ENCODE results near the gene HYI. TPM values are rescaled to one million over a fixed set of nuclear protein-coding genes. Genes with fewer than 3 reads are reported as not detected.
"Not testable (repeated sequence)": the region's sequence is repeated elsewhere in the genome, so short reads cannot be mapped to it uniquely, and the experiment has no call there.

The HYI gene
- total RNA-seq = 72.6 TPM
- long read RNA-seq, transcript HYI-205 (8 exons, 796 nt) = minor isoform, 6 of 58 reads
- long read RNA-seq, transcript HYI-204 (8 exons, 1,066 nt) = major isoform, 19 of 58 reads
- long read RNA-seq, partial matches to known transcripts = 7 of 58 reads
- long read RNA-seq, other reads (novel, unspliced or antisense) = 22 of 58 reads

- DNase-seq = peak; percentile 95
- Histone ChIP-seq H3K36me3 (peaks cover 31% of the 10 kb centered on the region), H3K4me1 (no peaks in the 10 kb centered on the region), H3K27me3 (no peaks in the 10 kb centered on the region), H3K9me3 (no peaks in the 10 kb centered on the region), H3K27ac (peak within 1 kb of the TSS; percentile 89), H3K4me3 (peak within 1 kb of the TSS; percentile 55)
- peak; percentile 86 for ATAC-seq
- no peak for TF ChIP-seq CTCF (IDR thresholded peaks at IDR 0.05)
- intact Hi-C loops (cut with DNase I) = no loop called here
Observed at GRCh38 chr1:43453442-43454269, at the start of gene HYI. TSS of gene HYI (minus strand) at chr1:43453931. CDS start at chr1:43453793, 138 bp downstream.

DNA sequence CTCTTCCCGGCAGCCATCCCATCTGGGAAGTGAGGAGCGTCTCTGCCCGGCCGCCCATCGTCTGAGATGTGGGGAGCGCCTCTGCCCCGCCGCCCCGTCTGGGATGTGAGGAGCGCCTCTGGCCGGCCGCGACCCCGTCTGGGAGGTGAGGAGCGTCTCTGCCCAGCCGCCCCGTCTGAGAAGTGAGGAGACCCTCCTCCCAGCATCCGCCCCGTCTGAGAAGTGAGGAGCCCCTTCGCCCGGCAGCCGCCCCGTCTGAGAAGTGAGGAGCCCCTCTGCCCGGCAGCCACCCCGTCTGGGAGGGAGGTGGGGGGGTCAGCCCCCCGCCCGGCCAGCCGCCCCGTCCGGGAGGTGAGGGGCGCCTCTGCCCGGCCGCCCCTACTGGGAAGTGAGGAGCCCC, 48.1 kb upstream of the HYI start:
- H3K36me3 ChIP-seq; DNase-seq; intact Hi-C loops (cut with DNase I); H3K9me3 ChIP-seq; H3K27me3 ChIP-seq; ATAC-seq; H3K4me3 ChIP-seq; H3K4me1 ChIP-seq; H3K27ac ChIP-seq: not testable (repeated sequence)

- H3K36me3 ChIP-seq = no peaks in the 10 kb centered on the region
- intact Hi-C loops (cut with DNase I) = no loop called here
- no peaks in the 10 kb centered on the region for H3K27me3 ChIP-seq
- no peaks in the 10 kb centered on the region for H3K4me1 ChIP-seq
- DNase-seq (no peak), ATAC-seq (no peak)
- H3K9me3 ChIP-seq = no peaks in the 10 kb centered on the region
- TF ChIP-seq CTCF (IDR thresholded peaks at IDR 0.05) = no peak
- H3K4me3 ChIP-seq = no peak overlapping the region
- H3K27ac ChIP-seq = no peak overlapping the region
Observed at GRCh38 chr1:43499898-43500297, 46.2 kb upstream of the HYI start.

- peak; percentile 94 for ATAC-seq
- H3K4me3 ChIP-seq = no peak overlapping the region
- H3K36me3 ChIP-seq = no peaks in the 10 kb centered on the region
- H3K27ac ChIP-seq = no peak overlapping the region
- peaks cover 8% of the 10 kb centered on the region for H3K4me1 ChIP-seq
- H3K9me3 ChIP-seq = peaks cover 7% of the 10 kb centered on the region
- no peak for TF ChIP-seq CTCF (IDR thresholded peaks at IDR 0.05)
- intact Hi-C loops (cut with DNase I) = no loop called here
- DNase-seq = peak; percentile 84
- no peaks in the 10 kb centered on the region for H3K27me3 ChIP-seq
Observed at GRCh38 chr1:43495204-43495603, 41.5 kb upstream of the HYI start.

GRCh38 chr1:43493661-43494450, 40.1 kb upstream of the HYI start:
- intact Hi-C loops (cut with DNase I) = no loop called here
- no peaks in the 10 kb centered on the region for H3K36me3 ChIP-seq
- H3K4me1 ChIP-seq = peaks cover 8% of the 10 kb centered on the region
- ATAC-seq (peak; percentile 54), DNase-seq (no peak)
- H3K27ac ChIP-seq = peak overlapping the region; percentile 24
- H3K27me3 ChIP-seq = no peaks in the 10 kb centered on the region
- no peak overlapping the region for H3K4me3 ChIP-seq
- peaks cover 7% of the 10 kb centered on the region for H3K9me3 ChIP-seq
- TF ChIP-seq CTCF (IDR thresholded peaks at IDR 0.05) = no peak

DNA sequence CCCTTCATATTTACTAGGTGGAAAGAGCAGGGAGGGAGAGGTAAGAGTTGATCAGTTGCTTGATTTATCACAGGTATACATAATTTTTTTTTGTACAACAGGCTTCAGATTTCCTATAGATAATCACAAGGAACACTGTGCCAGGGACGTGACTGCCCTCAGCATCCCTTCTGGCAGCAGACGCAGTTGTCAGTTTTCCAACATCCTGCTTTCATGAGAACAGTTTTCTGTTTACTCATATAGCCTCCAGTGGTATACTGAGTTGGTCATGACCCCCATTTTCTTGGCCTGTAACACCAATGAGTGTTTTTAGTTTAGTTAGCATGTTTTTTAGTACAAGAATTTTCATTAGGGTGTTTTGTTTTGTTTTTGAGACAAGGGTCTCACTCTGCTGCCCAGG, 39.1 kb upstream of the HYI start:
- H3K27me3 ChIP-seq = no peaks in the 10 kb centered on the region
- no peak overlapping the region for H3K4me3 ChIP-seq
- no peaks in the 10 kb centered on the region for H3K36me3 ChIP-seq
- ATAC-seq (no peak), DNase-seq (no peak)
- H3K27ac ChIP-seq = no peak overlapping the region
- intact Hi-C loops (cut with DNase I) = no loop called here
- H3K9me3 ChIP-seq = peaks cover 7% of the 10 kb centered on the region
- TF ChIP-seq CTCF (IDR thresholded peaks at IDR 0.05) = no peak
- peaks cover 8% of the 10 kb centered on the region for H3K4me1 ChIP-seq

All from upper lobe of right lung (tissue), 1 donor.